Neural crest cell (in vitro differentiated cells): ENCODE results near the gene TSGA10. TPM values are rescaled to one million over a fixed set of nuclear protein-coding genes. Genes with fewer than 3 reads are reported as not detected.

Experiments
- DNase-seq: peaks from one replicate; pipeline ENCODE4 v3.0.0; 2021; ENCODE audit warnings: low read depth, mixed read lengths, low spot score
- H3K27ac Mint-ChIP-seq: one replicate; pipeline ENCODE4 v1.8.0; 2021; ENCODE audit warnings: mild to moderate bottlenecking, mixed read lengths; ENCODE audit not compliant: unreplicated experiment
- H3K27me3 Mint-ChIP-seq: 2 replicates; pipeline ENCODE4 v1.8.0; 2021; ENCODE audit warnings: low read depth, mild to moderate bottlenecking, mixed read lengths
- H3K36me3 Mint-ChIP-seq: 2 replicates; pipeline ENCODE4 v1.8.0; 2021; ENCODE audit warnings: low read depth, mild to moderate bottlenecking, mixed read lengths
- H3K4me1 Mint-ChIP-seq: 2 replicates; pipeline ENCODE4 v1.8.0; 2021; ENCODE audit warnings: mixed read lengths
- H3K4me3 Mint-ChIP-seq: one replicate; pipeline ENCODE4 v1.8.0; 2021; ENCODE audit warnings: mild to moderate bottlenecking, mixed read lengths
- H3K9me3 Mint-ChIP-seq: 2 replicates; pipeline ENCODE4 v1.8.0; 2021; ENCODE audit warnings: mixed read lengths
- CTCF ChIP-seq: fragments of 200-600 bp; sonication (generic); conservative IDR thresholded peaks from 2 replicates; pipeline ENCODE4 v1.5.0; 2021; ENCODE audit warnings: antibody characterized with exemption, mild to moderate bottlenecking
- total RNA-seq: library from RNA; stranded (reverse); gene quantifications from 2 replicates; pipeline ENCODE4 v1.2.1, GENCODE V29; 2021

TSGA10 gene
- total RNA-seq, 1 donor from 2014 or later = 7.9 TPM

- Mint-ChIP-seq H3K4me3 (no peak overlapping the region), H3K36me3 (peaks cover 46% of the 10 kb centered on the region), H3K9me3 (peaks cover 31% of the 10 kb centered on the region), H3K27ac (no peak overlapping the region), H3K4me1 (peaks cover 4% of the 10 kb centered on the region), H3K27me3 (no peaks in the 10 kb centered on the region)
- no peak for DNase-seq
- TF ChIP-seq CTCF = no peak
Observed at GRCh38 chr2:99127981-99128380, 26.8 kb downstream of the TSGA10 start.

GRCh38 chr2:99112617-99113016 lies 42.1 kb downstream of the TSGA10 start:
- Mint-ChIP-seq H3K27ac (peak overlapping the region; percentile 65), H3K4me1 (peaks cover 9% of the 10 kb centered on the region)

GRCh38 chr2:99111945-99112344 lies 42.8 kb downstream of the TSGA10 start:
- peaks cover 9% of the 10 kb centered on the region for H3K4me1 Mint-ChIP-seq
- H3K27ac Mint-ChIP-seq = no peak overlapping the region
- TF ChIP-seq CTCF = no peak
- no peak for DNase-seq
- no peaks in the 10 kb centered on the region for H3K27me3 Mint-ChIP-seq
- no peaks in the 10 kb centered on the region for H3K9me3 Mint-ChIP-seq
- H3K36me3 Mint-ChIP-seq = no peaks in the 10 kb centered on the region
- H3K4me3 Mint-ChIP-seq = no peak overlapping the region

More at GRCh38 chr2:99112617-99113016, 42.1 kb downstream of the TSGA10 start:
- H3K36me3 Mint-ChIP-seq = no peaks in the 10 kb centered on the region
- no peaks in the 10 kb centered on the region for H3K9me3 Mint-ChIP-seq
- H3K27me3 Mint-ChIP-seq = no peaks in the 10 kb centered on the region
- H3K4me3 Mint-ChIP-seq = no peak overlapping the region
- TF ChIP-seq CTCF = no peak
- DNase-seq = no peak

GRCh38 chr2:99111236-99111635 lies 43.5 kb downstream of the TSGA10 start:
- H3K9me3 Mint-ChIP-seq = no peaks in the 10 kb centered on the region
- H3K4me3 Mint-ChIP-seq = no peak overlapping the region
- no peaks in the 10 kb centered on the region for H3K36me3 Mint-ChIP-seq
- no peak overlapping the region for H3K27ac Mint-ChIP-seq
- DNase-seq = no peak
- TF ChIP-seq CTCF = no peak
- peaks cover 9% of the 10 kb centered on the region for H3K4me1 Mint-ChIP-seq
- H3K27me3 Mint-ChIP-seq = no peaks in the 10 kb centered on the region

GRCh38 chr2:99106913-99107312 lies 47.8 kb downstream of the TSGA10 start:
- no peaks in the 10 kb centered on the region for H3K4me1 Mint-ChIP-seq
- no peaks in the 10 kb centered on the region for H3K9me3 Mint-ChIP-seq
- no peak for DNase-seq
- H3K36me3 Mint-ChIP-seq = no peaks in the 10 kb centered on the region
- H3K27me3 Mint-ChIP-seq = no peaks in the 10 kb centered on the region
- H3K27ac Mint-ChIP-seq = no peak overlapping the region
- H3K4me3 Mint-ChIP-seq = no peak overlapping the region
- no peak for TF ChIP-seq CTCF

GRCh38 chr2:99104006-99104405 lies 50.7 kb downstream of the TSGA10 start:
- H3K27ac Mint-ChIP-seq = no peak overlapping the region
- no peak for DNase-seq
- H3K4me3 Mint-ChIP-seq = no peak overlapping the region
- no peaks in the 10 kb centered on the region for H3K27me3 Mint-ChIP-seq
- H3K4me1 Mint-ChIP-seq = no peaks in the 10 kb centered on the region
- no peak for TF ChIP-seq CTCF
- no peaks in the 10 kb centered on the region for H3K9me3 Mint-ChIP-seq
- no peaks in the 10 kb centered on the region for H3K36me3 Mint-ChIP-seq
